GM19328 (cell line): ENCODE measurements around the gene GPR42.
"Not testable (repeated sequence)": the region's sequence is repeated elsewhere in the genome, so short reads cannot be mapped to it uniquely, and the experiment has no call there.

Source experiments
- ATAC-seq: cut with Tn5 transposase; IDR thresholded peaks from one replicate; pipeline ENCODE4 v1.9.1; 2021; ENCODE audit warnings: mild to moderate bottlenecking, moderate library complexity; ENCODE audit not compliant: unreplicated experiment

GPR42 gene

DNA sequence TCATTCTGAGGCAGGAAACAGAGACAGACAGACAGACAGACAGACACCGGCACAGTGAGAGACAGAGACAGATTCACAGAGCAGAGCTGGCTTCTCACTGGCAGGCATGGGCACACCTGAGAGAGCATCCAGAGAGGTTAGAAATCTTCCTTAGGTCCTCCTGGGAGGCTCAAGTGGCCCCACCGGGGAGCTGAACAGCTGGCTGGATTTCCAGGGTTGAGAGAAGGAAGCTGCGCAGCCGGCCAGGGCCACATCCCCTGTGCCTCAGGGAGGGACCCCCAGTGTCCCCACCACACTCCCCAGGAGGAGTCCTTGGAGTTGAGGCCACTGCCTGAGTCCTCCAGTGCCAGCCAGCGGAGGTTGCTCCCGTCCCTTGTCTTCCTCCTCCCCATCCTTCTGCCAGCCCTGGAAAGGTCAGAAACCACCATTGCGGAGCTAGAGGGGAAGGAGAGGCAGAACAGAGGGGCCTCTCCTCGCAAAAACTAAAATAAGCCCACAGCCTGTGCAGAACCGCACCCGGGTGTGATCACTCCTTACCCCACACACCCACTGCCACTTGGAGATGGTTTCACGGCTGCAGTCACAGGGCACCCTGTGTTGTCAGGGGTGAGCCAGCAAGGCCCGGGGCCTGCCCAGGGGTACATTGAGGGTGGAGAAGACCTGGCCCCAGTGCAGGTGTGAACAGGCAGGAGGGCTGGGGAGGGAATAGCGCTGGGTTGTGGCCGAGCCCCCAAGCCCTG lies 8.4 kb upstream of the GPR42 start:
- no peak for ATAC-seq

DNA sequence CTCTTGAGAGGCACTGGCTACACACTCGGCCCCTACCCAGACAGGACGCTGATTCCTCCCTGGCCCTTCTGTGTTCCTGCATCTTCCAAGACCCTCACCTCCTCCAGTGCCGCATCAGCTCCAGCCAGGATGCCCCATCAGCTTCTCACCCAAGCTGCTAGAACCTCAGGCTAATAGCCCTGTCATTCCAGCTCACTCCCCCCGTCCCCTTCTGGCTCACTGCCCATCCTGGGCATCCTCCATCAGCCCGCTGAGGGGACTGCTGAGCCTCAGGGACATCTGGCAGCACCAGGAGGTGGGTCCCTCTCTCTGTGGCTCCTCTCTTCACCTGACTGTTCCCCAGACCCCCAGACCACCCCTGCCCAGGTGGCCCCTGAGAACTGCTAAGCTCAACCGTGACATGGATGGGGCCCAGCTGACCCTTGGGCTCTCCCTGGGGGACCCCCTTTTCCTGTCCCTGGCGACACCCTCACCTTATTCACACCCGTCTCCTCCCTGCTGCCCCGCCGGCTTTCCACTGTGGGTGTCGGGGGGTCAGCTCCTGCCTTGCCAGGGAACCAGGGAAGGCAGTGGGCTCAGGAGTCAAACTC lies 7.8 kb upstream of the GPR42 start:
- ATAC-seq, result no peak

DNA sequence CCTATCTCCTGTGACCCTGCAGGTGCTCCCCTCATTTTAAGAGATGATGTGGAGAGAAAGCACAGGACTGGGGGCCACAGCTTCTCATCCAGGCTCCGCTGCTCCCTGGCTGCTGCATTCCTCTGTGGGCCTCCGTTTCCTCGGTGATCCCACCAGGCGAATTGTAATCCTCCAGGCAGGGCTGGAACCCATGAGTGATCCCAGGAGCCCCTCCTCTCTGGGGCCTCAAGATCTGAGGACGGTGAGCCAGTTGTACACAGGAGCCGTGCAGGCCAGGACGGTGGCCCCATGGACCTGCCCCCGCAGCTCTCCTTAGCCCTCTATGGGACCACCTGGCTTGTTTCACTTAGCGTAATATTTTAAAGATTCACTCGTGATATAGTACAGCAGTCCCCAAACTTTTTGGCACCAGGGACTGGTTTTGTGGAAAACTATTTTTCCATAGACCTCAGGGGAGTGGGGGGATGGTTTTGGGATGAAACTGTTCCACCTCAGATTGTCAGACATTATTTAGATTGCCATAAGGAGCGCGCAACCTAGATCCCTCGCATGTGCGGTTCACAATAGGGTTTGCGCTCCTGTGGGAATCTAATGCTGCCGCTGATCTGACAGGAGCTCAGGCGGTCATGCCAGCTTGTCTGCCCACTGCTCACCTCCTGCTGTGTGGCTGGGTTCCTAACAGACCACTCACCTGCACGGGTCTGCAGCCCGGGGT lies 7.0 kb upstream of the GPR42 start:
- ATAC-seq, result no peak

DNA sequence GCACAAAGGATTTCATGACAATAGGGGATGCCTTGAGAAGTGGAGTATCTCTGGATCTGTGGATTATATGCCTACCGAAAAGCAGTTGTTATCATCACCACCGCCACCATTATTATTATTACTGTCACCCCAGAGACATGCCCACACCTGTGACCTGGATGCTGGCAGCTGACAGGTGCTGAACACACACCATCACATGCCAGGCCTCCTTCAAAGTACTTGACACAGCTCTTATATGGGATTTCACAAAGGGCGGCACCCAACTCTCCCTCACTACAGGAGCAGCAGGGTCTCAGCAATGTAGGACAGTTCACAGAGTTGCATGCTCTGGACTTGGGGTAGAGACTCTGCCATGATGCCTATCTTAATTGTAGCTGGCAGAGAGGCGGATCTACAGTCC lies 5.6 kb upstream of the GPR42 start:
- no peak for ATAC-seq

DNA sequence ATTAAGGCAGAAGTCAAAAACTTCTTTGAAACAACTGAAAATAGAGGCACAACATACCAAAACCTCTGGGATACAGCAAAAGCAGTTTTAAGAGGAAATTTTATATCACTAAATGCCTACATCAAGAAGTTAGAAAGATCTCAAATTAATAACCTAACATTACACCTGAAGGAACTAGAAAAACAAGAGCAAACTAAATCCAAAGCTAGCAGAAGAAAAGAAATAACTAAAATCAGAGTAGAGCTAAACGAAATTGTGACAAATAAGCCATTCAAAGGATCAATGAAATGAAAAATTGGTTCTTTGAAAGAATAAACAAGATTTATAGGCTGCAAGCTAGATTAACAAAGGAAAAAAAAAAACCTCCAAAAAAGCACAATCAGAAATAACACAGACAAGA lies 2.5 kb upstream of the GPR42 start:
- no peak for ATAC-seq

DNA sequence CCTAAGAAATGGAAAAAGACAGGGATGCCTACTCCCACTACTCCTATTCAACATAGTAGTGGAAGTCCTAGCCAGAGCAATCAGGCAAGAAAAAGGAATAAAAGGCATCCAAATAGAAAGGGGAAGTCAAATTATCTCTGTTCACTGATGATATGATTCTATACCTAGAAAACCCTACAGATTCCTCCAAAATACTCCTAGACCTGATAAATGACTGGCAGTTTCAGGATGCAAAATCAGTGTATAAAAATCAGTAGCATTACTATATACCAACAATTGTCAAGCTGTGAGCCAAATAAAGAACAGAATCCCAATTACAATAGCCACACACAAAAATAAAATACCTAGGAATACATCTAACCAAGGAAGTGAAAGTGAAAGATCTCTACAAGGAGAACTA lies 1.3 kb upstream of the GPR42 start:
- no peak for ATAC-seq

DNA sequence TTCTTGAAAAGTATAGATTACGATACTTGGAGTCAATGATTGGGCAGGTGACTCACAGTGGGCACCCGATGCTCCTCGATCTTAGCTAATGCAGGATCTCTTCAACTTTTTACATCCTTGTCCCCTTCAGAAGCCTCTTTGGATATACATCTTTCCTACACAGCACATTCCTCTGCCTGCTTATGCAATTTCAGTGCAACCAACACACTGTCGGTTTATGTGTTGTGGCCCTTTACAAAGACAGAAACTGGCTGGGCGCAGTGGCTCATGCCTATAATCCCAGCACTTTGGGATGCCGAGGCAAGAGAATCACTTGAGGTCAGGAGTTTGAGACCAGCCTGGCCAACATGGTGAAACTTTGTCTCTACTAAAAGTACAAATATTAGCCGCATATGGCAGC lies 2.6 kb downstream of the GPR42 start:
- ATAC-seq, result no peak

DNA sequence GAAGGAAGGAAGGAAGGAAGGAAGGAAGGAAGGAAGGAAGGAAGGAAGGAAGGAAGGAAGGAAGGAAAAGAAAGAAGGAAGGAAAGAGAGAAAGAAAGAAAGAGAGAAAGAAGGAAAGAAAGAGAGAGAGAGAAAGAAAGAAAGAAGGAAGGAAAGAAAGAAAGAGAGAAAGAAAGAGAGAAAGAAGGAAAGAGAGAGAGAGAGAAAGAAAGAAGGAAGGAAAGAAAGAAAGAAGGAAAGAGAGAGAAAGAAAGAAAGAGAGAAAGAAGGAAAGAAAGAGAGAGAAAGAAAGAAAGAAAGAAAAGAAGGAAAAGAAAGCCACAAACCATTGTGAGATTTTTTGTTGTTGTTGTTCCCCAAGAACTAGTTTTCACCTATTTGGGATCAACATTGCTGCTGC lies 3.2 kb downstream of the GPR42 start:
- ATAC-seq, result not testable (repeated sequence)

DNA sequence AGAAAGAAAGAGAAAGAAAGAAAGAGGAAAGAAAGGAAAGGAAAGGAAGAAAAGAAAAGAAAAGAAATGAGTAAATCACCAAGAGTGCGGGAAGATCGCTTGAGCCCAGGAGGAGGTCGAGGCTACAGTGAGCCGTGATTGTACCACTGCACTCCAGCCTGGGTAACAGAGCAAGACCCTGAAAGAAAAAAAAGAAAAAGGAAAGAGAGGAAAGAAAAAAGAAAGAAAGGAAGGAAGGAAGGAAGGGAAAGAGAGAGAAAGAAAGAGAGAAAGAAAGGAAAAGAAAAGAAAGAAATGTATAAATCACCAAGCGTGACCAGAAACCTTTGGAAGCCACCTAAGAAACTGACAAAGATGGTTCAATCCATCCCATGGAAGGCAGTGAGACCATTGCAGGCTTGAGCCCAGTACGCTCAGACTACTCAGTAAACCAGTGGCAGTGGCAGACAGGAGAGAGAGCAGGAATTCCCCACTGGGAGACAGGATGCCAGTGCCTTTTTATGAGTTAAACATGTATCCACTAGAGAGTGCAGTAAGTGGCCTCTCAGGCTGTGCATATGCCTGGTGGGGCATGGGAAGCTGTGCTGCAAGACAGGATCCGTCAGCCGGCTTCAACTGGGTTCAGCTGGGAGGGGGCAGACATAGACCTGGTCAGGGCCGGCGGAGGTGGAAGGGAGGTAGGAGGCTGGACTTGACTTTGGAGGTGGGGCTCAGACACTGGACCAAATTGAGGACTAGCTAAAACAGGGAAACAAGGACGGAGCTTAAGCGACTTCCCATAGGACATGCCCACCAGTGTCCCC lies 4.8 kb downstream of the GPR42 start:
- ATAC-seq, result no peak

DNA sequence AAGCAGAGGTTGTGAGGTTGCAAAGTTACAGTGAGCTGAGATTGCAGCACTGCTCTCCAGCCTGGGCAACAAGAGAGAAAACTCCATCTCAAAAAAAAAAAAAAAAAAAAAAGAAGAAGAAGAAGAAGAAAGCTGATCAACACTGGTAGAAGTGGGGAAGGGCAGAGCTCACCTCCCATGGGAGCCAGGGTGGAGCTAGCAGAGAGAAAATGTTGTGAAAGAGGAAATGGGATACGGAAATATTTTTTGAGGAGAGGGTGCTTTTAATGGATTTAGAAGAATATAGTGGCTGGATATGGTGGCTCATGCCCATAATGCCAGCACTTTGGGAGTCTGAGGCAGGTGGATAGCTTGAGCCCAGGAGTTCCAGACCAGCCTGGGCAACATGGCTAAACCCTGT lies 6.8 kb downstream of the GPR42 start:
- no peak for ATAC-seq

DNA sequence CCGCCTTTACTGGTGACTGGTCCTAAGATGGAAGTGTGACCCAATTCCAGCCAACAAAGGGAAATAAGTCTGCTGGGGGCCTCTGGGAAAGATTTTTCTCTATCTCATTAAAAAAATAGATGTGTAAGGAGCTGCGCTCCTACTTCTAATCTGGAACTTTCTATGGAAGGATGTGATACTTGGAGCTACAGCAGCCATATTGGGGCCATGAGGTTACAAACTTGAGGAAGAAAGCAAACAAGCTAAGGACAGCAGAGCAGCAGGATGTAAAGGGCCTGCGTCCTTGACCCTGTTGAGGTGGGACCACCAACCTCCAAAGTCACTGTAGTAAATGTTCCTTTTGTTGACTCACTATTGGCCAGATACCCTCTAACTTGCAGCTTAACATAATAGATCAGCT lies 7.5 kb downstream of the GPR42 start:
- ATAC-seq, result no peak

DNA sequence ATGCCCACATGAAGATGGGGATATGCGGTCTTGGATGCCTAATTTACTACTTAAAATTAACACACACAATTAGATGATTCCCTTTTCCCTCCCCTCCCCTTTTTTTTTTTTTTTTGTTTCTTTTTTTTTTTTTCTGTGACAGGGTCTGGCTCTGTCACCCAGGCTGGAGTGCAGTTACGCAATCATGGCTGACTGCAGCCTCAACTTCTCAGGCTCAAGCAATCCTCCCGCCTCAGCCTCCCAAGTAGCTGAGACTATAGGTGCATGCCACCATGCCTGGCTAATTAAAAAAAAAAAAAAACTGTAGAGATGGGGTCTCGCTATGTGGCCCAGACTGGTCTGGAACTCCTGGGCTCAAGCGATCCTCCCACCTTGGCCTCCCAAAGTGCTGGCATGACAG lies 8.7 kb downstream of the GPR42 start:
- not testable (repeated sequence) for ATAC-seq

DNA sequence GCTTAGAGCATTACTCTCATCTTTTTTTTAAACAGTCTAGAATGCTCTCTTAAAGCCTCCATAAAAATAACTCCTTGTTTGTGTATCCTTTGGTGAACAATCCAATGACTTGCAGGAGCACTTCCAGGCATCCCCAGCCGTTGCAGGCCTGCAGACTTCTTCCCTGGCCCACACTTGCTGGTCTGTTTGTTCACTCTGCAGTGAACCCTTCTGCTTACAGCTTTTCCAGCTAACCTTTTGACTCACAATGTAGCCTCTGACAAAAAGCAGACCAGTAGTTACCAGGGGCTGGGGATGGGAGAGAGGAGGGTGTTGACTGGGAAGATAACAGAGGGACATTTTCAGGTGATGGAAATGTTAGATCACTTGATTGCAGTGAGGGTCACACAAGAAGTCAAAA lies 9.1 kb downstream of the GPR42 start:
- no peak for ATAC-seq

DNA sequence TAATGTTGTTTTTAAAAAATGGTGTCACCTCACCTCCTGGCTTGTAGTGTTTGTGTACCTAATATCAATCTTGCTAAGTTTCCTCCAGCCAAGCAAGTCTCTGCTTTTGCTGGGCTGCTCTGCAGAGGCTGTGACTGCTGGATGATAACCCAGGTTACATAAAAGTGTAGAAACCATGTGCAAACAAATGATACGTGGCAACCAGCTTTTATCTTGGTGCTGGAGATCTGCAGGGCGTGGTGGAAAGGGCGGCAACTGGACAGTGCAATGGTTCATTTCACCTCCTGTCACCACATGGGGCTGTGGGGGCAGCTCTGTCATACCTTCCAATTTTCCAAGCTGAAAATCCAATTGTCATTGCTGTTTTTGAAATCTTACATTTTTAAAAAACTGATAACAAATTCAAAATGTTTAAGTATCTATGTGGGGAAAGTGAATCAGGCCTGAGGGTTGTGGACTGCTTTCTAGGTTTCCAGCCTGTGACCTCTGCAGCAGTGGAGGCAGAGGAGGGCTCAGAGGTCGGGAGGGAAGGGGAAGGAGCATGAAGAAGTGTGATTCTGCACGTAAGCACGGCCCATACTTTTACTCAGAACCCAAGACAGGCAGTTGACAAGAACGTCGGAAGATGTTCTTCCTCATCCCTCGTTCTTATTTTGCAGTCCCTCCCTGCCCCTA lies 9.7 kb downstream of the GPR42 start:
- no peak for ATAC-seq

DNA sequence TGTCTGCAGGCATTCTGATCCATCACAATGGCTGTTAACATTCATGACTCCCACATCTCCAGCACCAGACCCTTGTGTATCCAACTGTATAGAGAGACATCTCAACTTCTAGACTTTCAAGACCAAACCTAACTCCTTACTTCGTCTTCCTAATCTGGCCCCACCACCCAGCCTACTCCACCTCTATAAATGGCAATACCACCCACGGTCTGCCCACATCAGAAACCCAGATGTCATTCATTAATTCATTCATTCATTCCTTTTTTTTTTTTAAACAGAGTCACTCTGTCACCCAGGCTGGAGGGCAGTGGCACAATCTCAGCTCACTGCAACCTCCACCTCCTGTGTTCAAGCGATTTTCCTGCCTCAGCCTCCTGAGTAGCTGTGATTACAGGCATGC lies 10.4 kb downstream of the GPR42 start:
- no peak for ATAC-seq

DNA sequence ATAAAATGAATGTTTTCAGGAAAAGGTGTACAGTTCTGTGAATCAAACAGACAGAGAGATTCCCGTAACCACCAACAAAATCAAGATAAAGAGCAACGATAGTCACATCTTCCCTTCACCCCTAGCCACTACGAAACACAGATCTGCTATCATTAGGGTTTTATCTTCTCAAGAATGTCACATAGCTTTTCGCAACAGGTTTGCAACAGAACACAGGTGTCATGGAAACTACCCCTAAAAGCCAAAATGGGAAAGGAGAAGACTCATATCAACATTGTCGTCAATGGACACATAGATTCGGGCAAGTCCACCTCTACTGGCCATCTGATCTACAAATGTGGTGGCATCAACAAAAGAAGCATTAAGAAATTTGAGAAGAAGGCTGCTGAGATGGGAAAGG lies 11.1 kb downstream of the GPR42 start:
- no peak for ATAC-seq

DNA sequence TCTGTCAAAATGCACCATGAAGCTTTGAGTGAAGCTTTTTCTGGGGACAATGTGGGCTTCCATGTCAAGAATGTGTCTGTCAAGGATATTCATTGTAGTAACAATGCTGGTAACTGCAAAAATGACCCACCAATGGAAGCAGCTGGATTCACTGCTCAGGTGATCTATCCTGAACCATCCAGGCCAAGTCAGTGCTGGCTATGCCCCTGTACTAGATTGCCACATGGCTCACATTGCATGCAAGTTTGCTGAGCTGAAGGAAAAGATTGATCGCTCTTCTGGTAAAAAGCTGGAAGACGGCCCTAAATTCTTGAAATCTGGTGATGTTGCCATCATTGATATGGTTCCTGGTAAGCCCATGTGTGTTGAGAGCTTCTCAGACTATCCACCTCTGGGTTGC lies 12.7 kb downstream of the GPR42 start:
- ATAC-seq, result no peak

DNA sequence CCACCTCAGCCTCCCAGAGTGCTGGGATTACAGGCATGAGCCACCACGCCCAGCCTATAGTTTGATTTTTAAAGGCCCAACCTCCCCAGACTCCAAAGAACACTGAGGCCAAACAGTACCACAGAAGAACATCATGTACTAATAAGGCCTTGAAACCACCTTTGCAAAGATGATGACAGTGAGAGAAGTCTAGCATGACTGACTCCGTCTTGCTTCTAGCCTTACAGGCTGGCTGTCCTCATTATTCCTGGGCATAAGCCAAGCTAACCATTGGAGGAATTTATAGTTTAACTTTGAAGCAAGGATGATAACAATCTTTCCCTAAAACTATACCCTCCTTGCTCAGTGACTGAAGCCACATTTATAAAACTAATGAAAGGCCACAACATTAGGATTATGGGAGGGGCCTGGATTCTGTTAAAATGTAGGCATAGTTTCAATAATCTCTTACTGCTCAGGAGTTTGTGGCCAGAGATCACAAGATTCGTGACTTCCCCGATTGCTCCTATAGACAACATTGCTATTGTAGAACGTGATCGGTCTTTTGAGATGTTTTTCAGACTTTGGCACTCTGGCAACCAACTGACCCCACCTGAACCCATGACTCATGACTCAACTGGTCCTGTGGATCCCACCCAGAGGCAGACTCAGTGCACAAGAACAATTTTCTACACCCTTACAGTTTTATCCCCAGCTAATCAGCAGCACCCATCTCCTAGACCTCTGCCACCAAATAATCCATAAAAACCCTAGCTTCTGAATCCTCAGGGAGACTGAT lies 17.6 kb downstream of the GPR42 start:
- ATAC-seq, result no peak

DNA sequence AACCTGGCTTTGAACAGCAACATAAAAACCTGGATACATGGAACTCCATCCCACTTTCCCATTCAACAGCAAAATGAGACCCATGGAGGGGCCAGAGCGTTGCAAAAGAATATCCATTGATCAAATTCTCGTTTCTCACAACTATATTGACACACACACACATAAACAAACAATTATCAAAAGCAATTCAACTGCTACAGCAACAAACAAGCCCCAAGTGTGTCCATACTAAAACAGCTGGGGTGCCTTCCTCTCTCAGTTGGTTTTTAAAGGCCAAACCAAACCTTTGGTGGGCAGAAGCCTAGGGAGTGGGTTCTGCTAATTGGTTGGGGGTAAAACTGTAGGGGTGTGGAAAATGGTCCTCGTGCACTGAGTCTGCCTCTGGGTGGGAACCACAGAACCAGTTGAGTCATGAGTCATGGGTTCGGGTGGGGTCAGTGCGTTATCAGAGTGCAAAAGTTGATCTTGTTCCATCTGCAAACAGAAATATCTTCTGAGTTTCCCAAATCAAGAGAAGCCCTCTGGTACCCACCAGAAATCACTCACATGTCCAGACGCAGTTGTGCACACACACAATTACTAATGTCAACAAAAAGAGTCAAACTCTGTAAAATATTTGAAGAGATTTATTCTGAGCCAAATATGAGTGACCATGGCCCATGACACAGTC lies 18.5 kb downstream of the GPR42 start:
- no peak for ATAC-seq
